Muscle of leg (tissue), 11 donors: ENCODE data around the gene TMEFF1. TPM values are rescaled to one million over a fixed set of nuclear protein-coding genes. Genes with fewer than 3 reads are reported as not detected.

Experiments
- DNase-seq: peaks from one replicate; pipeline ENCODE4 v3.0.0; 2013
- H3K27ac ChIP-seq: one replicate; pipeline ENCODE4 v1.5.1; 2013; ENCODE audit warnings: mild to moderate bottlenecking, low read length, control low read depth
- H3K27me3 ChIP-seq: one replicate; pipeline ENCODE4 v1.6.1; 2013; ENCODE audit warnings: low read length; ENCODE audit not compliant: control insufficient read depth, insufficient read depth
- H3K36me3 ChIP-seq: one replicate; pipeline ENCODE4 v1.6.1; 2013; ENCODE audit warnings: low read length; ENCODE audit not compliant: control insufficient read depth, insufficient read depth
- H3K4me1 ChIP-seq: one replicate; pipeline ENCODE4 v1.6.1; 2013; ENCODE audit warnings: low read length; ENCODE audit not compliant: control insufficient read depth, insufficient read depth
- H3K4me3 ChIP-seq: one replicate; pipeline ENCODE4 v1.5.1; 2013; ENCODE audit warnings: low read length, control low read depth
- H3K9me3 ChIP-seq: replicated peaks from 2 replicates; pipeline ENCODE4 v1.6.1; 2013; ENCODE audit warnings: low read depth, low read length; ENCODE audit not compliant: control insufficient read depth
- WGBS: methylation state at CpG from one replicate; pipeline ENCODE4 v1.1.5; 2013; ENCODE audit warnings: missing lambda C conversion rate; ENCODE audit not compliant: insufficient coverage; 5-methylcytosine and 5-hydroxymethylcytosine counted together
- polyA plus RNA-seq, 8 donors: library from polyadenylated mRNA; unstranded; fragments of 120-200 nt; gene quantifications; one replicate each; pipeline versions ENCODE4 v1.2.1 to v1.2.3, GENCODE V29; 2013; ENCODE audit warnings: inconsistent platforms in 1 of 8, low replicate concordance in 1 of 8; ENCODE audit not compliant: insufficient read length in 8 of 8, insufficient read depth in 1 of 8
- total RNA-seq: library from RNA; stranded (reverse); fragments of 120-200 nt; gene quantifications from one replicate; pipeline ENCODE4 v1.2.4, GENCODE V29; 2013

TMEFF1 gene
- total and polyA plus RNA-seq, 9 donors: 1.1 to 3.5 (median 2.0) TPM

DNA sequence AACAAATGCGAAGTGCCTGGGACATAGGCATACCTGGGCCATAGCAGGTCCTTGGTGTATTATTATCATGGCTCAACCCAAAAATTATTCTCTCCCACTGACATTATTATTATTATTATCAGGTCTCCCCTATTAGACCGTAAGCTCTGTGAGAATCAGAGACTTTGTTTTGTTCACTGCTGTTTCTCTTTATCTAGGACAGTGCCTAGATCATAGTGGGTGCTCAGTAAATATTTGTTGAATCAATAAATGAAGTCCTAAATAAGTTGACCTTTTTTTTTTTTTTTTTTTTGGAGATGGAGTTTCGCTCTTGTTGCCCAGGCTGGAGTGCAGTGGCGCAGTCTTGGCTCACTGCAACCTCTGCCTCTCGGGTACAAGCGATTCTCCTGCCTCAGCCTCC lies 4.9 kb upstream of the TMEFF1 start:
- Histone ChIP-seq H3K27ac (no peak overlapping the region), H3K4me1 (peaks cover 2% of the 10 kb centered on the region)

DNA sequence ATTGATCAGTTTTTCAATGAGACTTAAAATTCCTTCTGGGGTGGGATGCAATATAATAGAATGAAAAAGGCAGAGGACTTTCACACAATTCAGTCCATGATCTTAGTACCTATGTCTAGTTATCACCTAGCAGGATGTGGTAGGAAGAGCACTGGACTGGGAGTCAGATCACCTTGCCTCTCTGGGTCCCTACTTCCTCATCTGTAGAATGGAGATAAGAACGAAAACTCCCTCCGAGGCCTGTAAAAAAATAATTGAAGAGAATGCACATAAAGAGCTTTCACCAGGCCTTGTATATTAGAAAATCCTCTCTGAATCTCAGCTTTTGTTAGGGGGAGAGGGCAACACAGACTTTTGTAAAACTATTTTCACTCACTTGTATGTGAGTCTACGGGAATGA lies 681 bp upstream of the TMEFF1 start:
- Histone ChIP-seq H3K4me1 (peaks cover 9% of the 10 kb centered on the region), H3K27me3 (no peaks in the 10 kb centered on the region), H3K36me3 (no peaks in the 10 kb centered on the region), H3K9me3 (no peaks in the 10 kb centered on the region), H3K27ac (no peak overlapping the region), H3K4me3 (no peak overlapping the region)
- WGBS: no CpG with 5 or more reads among the region's 3 CpGs
- DNase-seq: no peak

More for the DNA sequence above, 4.9 kb upstream of the TMEFF1 start:
- Histone ChIP-seq H3K36me3 (no peaks in the 10 kb centered on the region), H3K9me3 (no peaks in the 10 kb centered on the region), H3K4me3 (no peak overlapping the region), H3K27me3 (no peaks in the 10 kb centered on the region)
- WGBS: 96% methylated on average over 3 of the region's 6 CpGs
- DNase-seq: no peak

- peak; percentile 47 for DNase-seq
- Histone ChIP-seq H3K27me3 (no peaks in the 10 kb centered on the region), H3K4me3 (peak overlapping the region; percentile 58), H3K27ac (no peak overlapping the region), H3K4me1 (peaks cover 9% of the 10 kb centered on the region), H3K9me3 (no peaks in the 10 kb centered on the region), H3K36me3 (no peaks in the 10 kb centered on the region)
- WGBS: under 1% methylated on average over 107 of the region's 108 CpGs
These were observed 530 bp downstream of the TMEFF1 start for GRCh38 chr9:100473276-100474081.

DNA sequence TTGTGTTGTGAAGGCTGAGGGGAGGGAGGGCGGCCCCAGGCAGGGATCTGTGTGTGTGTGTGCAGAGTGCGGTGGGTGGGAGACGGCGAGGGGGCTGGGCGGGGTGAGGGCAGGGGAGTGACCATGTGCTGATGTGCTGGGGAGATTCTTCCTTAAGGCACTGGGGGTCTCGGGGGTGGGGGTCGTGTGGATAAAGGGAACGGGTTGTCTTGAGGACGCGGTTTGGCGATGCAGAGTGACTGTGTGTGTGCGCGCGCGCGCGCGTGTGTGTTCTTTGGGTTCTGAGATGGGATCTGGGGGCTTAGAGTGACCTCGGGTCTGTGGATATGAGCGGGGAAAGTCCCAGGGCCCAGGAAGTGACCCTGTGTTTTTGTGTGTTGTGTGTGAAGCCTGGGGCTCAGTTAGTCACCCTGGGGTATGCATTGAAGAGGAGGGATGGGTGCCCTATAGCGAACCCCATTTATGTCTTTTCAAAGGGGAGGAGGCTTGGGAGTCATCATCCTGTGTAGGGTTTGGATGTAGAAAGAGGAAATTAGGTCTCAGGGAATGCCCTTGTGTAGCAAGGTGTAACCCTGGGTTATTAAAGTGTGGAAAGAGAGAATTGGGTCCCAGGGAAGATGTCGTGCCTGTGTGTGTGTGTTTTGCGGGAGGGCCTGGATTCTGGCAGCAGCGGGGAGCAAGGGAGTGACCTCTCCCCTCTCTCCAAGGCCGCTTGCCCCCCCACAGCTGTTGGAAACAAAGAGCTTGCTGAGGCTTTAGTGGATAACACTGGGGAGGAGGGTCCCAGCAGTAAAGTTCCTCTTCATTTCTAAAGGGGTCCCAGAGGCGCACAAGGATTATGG lies 1.4 kb downstream of the TMEFF1 start:
- H3K27ac ChIP-seq: no peak overlapping the region
- no peaks in the 10 kb centered on the region for H3K27me3 ChIP-seq
- no peaks in the 10 kb centered on the region for H3K36me3 ChIP-seq
- H3K9me3 ChIP-seq: no peaks in the 10 kb centered on the region
- WGBS: 10% methylated on average over 21 of the region's 26 CpGs
- no peak for DNase-seq
- peaks cover 9% of the 10 kb centered on the region for H3K4me1 ChIP-seq
- H3K4me3 ChIP-seq: peak overlapping the region; percentile 58

- no peak for DNase-seq
- Histone ChIP-seq H3K4me3 (no peak overlapping the region), H3K27ac (no peak overlapping the region), H3K36me3 (no peaks in the 10 kb centered on the region), H3K27me3 (no peaks in the 10 kb centered on the region), H3K4me1 (peaks cover 9% of the 10 kb centered on the region), H3K9me3 (no peaks in the 10 kb centered on the region)
- WGBS: 80% methylated on average over 1 of the region's 4 CpGs
These were observed 2.0 kb downstream of the TMEFF1 start for GRCh38 chr9:100474924-100475276.

- Histone ChIP-seq H3K36me3 (no peaks in the 10 kb centered on the region), H3K9me3 (no peaks in the 10 kb centered on the region), H3K4me3 (no peak overlapping the region), H3K27ac (no peak overlapping the region), H3K27me3 (no peaks in the 10 kb centered on the region), H3K4me1 (peaks cover 9% of the 10 kb centered on the region)
- 44% methylated on average over 1 of the region's 4 CpGs for WGBS
- DNase-seq: no peak
These were observed 4.3 kb downstream of the TMEFF1 start for GRCh38 chr9:100477241-100477640.

- Histone ChIP-seq H3K4me3 (no peak overlapping the region), H3K9me3 (no peaks in the 10 kb centered on the region), H3K4me1 (peaks cover 7% of the 10 kb centered on the region), H3K27ac (no peak overlapping the region), H3K36me3 (no peaks in the 10 kb centered on the region), H3K27me3 (no peaks in the 10 kb centered on the region)
- WGBS: 80% methylated on average over 2 of the region's 6 CpGs
- DNase-seq: no peak
These were observed 5.2 kb downstream of the TMEFF1 start for GRCh38 chr9:100478192-100478591.

- Histone ChIP-seq H3K27ac (no peak overlapping the region), H3K4me3 (no peak overlapping the region), H3K27me3 (no peaks in the 10 kb centered on the region), H3K4me1 (no peaks in the 10 kb centered on the region), H3K36me3 (no peaks in the 10 kb centered on the region), H3K9me3 (no peaks in the 10 kb centered on the region)
- no CpG with 5 or more reads among the region's 2 CpGs for WGBS
- no peak for DNase-seq
These were observed 6.9 kb downstream of the TMEFF1 start for GRCh38 chr9:100479820-100480219.

DNA sequence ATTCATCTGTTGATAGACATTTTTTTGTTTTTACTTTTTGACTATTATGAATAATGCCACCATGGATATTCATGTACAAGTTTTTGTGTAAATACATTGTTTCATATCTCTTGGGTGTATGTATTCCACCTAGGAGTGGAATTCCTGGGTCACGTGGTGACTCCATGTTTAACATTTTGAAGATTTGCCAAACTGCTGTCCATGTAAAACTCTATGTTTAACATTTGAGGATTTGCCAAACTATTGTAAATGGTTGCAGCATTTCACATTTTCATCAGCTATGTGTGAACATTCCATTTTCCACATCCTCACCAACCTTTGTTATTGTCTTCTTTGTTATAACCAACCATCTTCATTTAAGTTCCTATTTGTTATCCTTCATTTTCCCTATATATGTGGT lies 12.2 kb downstream of the TMEFF1 start:
- H3K27me3 ChIP-seq: no peaks in the 10 kb centered on the region
- H3K9me3 ChIP-seq: no peaks in the 10 kb centered on the region
- no peak for DNase-seq
- WGBS: no CpG with 5 or more reads among the region's 1 CpG
- no peak overlapping the region for H3K27ac ChIP-seq
- H3K36me3 ChIP-seq: no peaks in the 10 kb centered on the region
- no peak overlapping the region for H3K4me3 ChIP-seq
- H3K4me1 ChIP-seq: no peaks in the 10 kb centered on the region

GRCh38 chr9:100486479-100487176 lies 13.7 kb downstream of the TMEFF1 start:
- H3K27ac ChIP-seq: no peak overlapping the region
- no peak overlapping the region for H3K4me3 ChIP-seq
- H3K27me3 ChIP-seq: no peaks in the 10 kb centered on the region
- WGBS: 92% methylated on average over 8 of the region's 10 CpGs
- no peaks in the 10 kb centered on the region for H3K4me1 ChIP-seq
- no peak for DNase-seq
- no peaks in the 10 kb centered on the region for H3K36me3 ChIP-seq
- no peaks in the 10 kb centered on the region for H3K9me3 ChIP-seq
